Measurements from ENCODE around the gene TRIM73.
"Not testable (repeated sequence)": the region's sequence is repeated elsewhere in the genome, so short reads cannot be mapped to it uniquely, and the experiment has no call there.

The TRIM73 gene

GRCh38 chr7:75395329-75395728 is at the start of gene TRIM73:
Gene TRIM73, plus strand, starts transcription at chr7:75395629. Its CDS starts 3,305 bp downstream, at chr7:75398934.
- not testable (repeated sequence) for DNase-seq (ENCODE audit: low read depth)

GRCh38 chr7:75358671-75359541 is 36.5 kb upstream of the TRIM73 start:
- peak; percentile 26 for DNase-seq (ENCODE audit: low read depth)

- not testable (repeated sequence) for DNase-seq (ENCODE audit: low read depth)
Measured at GRCh38 chr7:75359542-75359848, 35.9 kb upstream of the TRIM73 start.

- not testable (repeated sequence) for DNase-seq (ENCODE audit: low read depth)
Measured at GRCh38 chr7:75364079-75364478, 31.4 kb upstream of the TRIM73 start.

- DNase-seq (ENCODE audit: low read depth) = not testable (repeated sequence)
Measured at GRCh38 chr7:75366643-75367042, 28.8 kb upstream of the TRIM73 start.

- not testable (repeated sequence) for DNase-seq (ENCODE audit: low read depth)
Measured at GRCh38 chr7:75367313-75367712, 28.1 kb upstream of the TRIM73 start.

GRCh38 chr7:75374144-75374518 is 21.3 kb upstream of the TRIM73 start:
- DNase-seq (ENCODE audit: low read depth) = not testable (repeated sequence)

- not testable (repeated sequence) for DNase-seq (ENCODE audit: low read depth)
Measured at GRCh38 chr7:75374519-75375317, 20.7 kb upstream of the TRIM73 start.

GRCh38 chr7:75393194-75393593 is 2.2 kb upstream of the TRIM73 start:
- DNase-seq (ENCODE audit: low read depth) = not testable (repeated sequence)

- not testable (repeated sequence) for DNase-seq (ENCODE audit: low read depth)
Measured at GRCh38 chr7:75397865-75398264, 2.4 kb downstream of the TRIM73 start.

- DNase-seq (ENCODE audit: low read depth) = not testable (repeated sequence)
Measured at GRCh38 chr7:75398771-75399700, 3.6 kb downstream of the TRIM73 start.

GRCh38 chr7:75400575-75400974 is 5.1 kb downstream of the TRIM73 start:
- not testable (repeated sequence) for DNase-seq (ENCODE audit: low read depth)

- DNase-seq (ENCODE audit: low read depth) = not testable (repeated sequence)
Measured at GRCh38 chr7:75403455-75404443, 8.3 kb downstream of the TRIM73 start.

- DNase-seq (ENCODE audit: low read depth) = not testable (repeated sequence)
Measured at GRCh38 chr7:75404663-75405062, 9.2 kb downstream of the TRIM73 start.

GRCh38 chr7:75409880-75410822 is 14.7 kb downstream of the TRIM73 start:
- not testable (repeated sequence) for DNase-seq (ENCODE audit: low read depth)

GRCh38 chr7:75410823-75411173 is 15.4 kb downstream of the TRIM73 start:
- DNase-seq (ENCODE audit: low read depth) = not testable (repeated sequence)

GRCh38 chr7:75414204-75414603 is 18.8 kb downstream of the TRIM73 start:
- not testable (repeated sequence) for DNase-seq (ENCODE audit: low read depth)

GRCh38 chr7:75414708-75415427 is 19.4 kb downstream of the TRIM73 start:
- DNase-seq (ENCODE audit: low read depth) = not testable (repeated sequence)

- DNase-seq (ENCODE audit: low read depth) = not testable (repeated sequence)
Measured at GRCh38 chr7:75415428-75415817, 20.0 kb downstream of the TRIM73 start.

Data from stimulated activated CD8-positive, alpha-beta memory T cell treated with anti-CD3 and anti-CD28 coated beads, Interleukin-4, amount 100 ng/mL, for 24 hours (primary cell).